ENCODE results near the gene CRYGN.

Gene CRYGN

DNA sequence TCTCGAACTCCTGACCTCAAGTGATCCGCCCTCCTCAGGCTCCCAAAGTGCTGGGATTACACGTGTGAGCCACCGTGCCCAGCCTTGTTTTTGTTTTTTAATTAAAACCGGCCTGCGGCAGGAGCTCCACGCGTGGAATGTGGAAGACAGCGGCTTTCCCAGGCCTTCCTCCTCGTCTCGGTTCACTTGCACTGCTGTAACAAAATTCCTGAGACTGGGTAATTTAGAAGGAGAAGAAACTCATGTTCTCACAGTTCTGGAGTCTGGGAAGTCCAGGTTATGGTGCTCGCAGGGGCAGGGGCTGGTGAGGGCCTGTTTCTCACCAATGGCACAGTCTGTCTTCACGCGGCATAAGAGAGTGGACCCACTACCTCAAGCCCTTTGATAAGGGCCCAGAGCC is 14.4 kb upstream of the CRYGN start:
- Histone ChIP-seq H2AFZ (no peak overlapping the region), H3K27me3 (ENCODE audit: control insufficient read depth, insufficient read depth, low read length) (no peaks in the 10 kb centered on the region), H3K79me2 (no peaks in the 10 kb centered on the region)

GRCh38 chr7:151453326-151453791 is 13.4 kb upstream of the CRYGN start:
- no peak overlapping the region for H3K27ac ChIP-seq
- no peak overlapping the region for H3K9ac ChIP-seq
- no peaks in the 10 kb centered on the region for H3K4me1 ChIP-seq
- no peak overlapping the region for H2AFZ ChIP-seq
- no peaks in the 10 kb centered on the region for H3K9me3 ChIP-seq (ENCODE audit: control insufficient read depth, low read length)
- no peaks in the 10 kb centered on the region for H3K79me2 ChIP-seq
- H3K27me3 ChIP-seq (ENCODE audit: control insufficient read depth, insufficient read depth, low read length) = no peaks in the 10 kb centered on the region
- H3K36me3 ChIP-seq (ENCODE audit: control insufficient read depth, insufficient read depth, low read length) = no peaks in the 10 kb centered on the region
- no peak overlapping the region for H3K4me3 ChIP-seq (ENCODE audit: low read depth, low read length)
- TF ChIP-seq CTCF (IDR thresholded peaks at IDR 0.05) = no peak
- no peak overlapping the region for H3K4me2 ChIP-seq (ENCODE audit: low read length)

More for the DNA sequence above, 14.4 kb upstream of the CRYGN start:
- Histone ChIP-seq H3K36me3 (ENCODE audit: control insufficient read depth, insufficient read depth, low read length) (no peaks in the 10 kb centered on the region), H3K4me2 (ENCODE audit: low read length) (no peak overlapping the region), H3K27ac (no peak overlapping the region), H3K4me1 (peaks cover 2% of the 10 kb centered on the region), H3K4me3 (ENCODE audit: low read depth, low read length) (no peak overlapping the region), H3K9ac (no peak overlapping the region), H3K9me3 (ENCODE audit: control insufficient read depth, low read length) (no peaks in the 10 kb centered on the region)
- no peak for TF ChIP-seq CTCF (IDR thresholded peaks at IDR 0.05)

- no peaks in the 10 kb centered on the region for H3K79me2 ChIP-seq
- H3K4me2 ChIP-seq (ENCODE audit: low read length) = no peak overlapping the region
- H3K27ac ChIP-seq = no peak overlapping the region
- no peak for TF ChIP-seq CTCF (IDR thresholded peaks at IDR 0.05)
- H3K27me3 ChIP-seq (ENCODE audit: control insufficient read depth, insufficient read depth, low read length) = no peaks in the 10 kb centered on the region
- H3K4me3 ChIP-seq (ENCODE audit: low read depth, low read length) = no peak overlapping the region
- no peaks in the 10 kb centered on the region for H3K9me3 ChIP-seq (ENCODE audit: control insufficient read depth, low read length)
- no peak overlapping the region for H2AFZ ChIP-seq
- H3K36me3 ChIP-seq (ENCODE audit: control insufficient read depth, insufficient read depth, low read length) = no peaks in the 10 kb centered on the region
- no peaks in the 10 kb centered on the region for H3K4me1 ChIP-seq
- H3K9ac ChIP-seq = no peak overlapping the region
Measured at GRCh38 chr7:151452680-151453325, 12.9 kb upstream of the CRYGN start.

GRCh38 chr7:151451626-151452571 is 12.0 kb upstream of the CRYGN start:
- no peaks in the 10 kb centered on the region for H3K27me3 ChIP-seq (ENCODE audit: control insufficient read depth, insufficient read depth, low read length)

More at GRCh38 chr7:151451626-151452571, 12.0 kb upstream of the CRYGN start:
- Histone ChIP-seq H3K9me3 (ENCODE audit: control insufficient read depth, low read length) (no peaks in the 10 kb centered on the region), H3K36me3 (ENCODE audit: control insufficient read depth, insufficient read depth, low read length) (no peaks in the 10 kb centered on the region), H3K9ac (no peak overlapping the region), H3K4me3 (ENCODE audit: low read depth, low read length) (no peak overlapping the region), H3K4me1 (no peaks in the 10 kb centered on the region), H3K27ac (no peak overlapping the region), H3K79me2 (no peaks in the 10 kb centered on the region), H2AFZ (no peak overlapping the region), H3K4me2 (ENCODE audit: low read length) (no peak overlapping the region)
- no peak for TF ChIP-seq CTCF (IDR thresholded peaks at IDR 0.05)

Data from parathyroid adenoma (tissue), 2 donors.